Measurements from ENCODE around the gene CD8A. TPM values are rescaled to one million over a fixed set of nuclear protein-coding genes. Genes with fewer than 3 reads are reported as not detected.

Gene CD8A
- total and polyA plus RNA-seq, 10 of the 15 experiments (the other 5 are each of a cell fraction or from before 2014, with no cell fraction given) = 0.15 to 0.43 TPM; not detected in 8

- TF ChIP-seq RELB (IDR thresholded peaks at IDR 0.05; ENCODE audit: low read depth) = no peak
- no peak for TF ChIP-seq GATAD2B (conservative IDR thresholded peaks at IDR 0.05; ENCODE audit: low read depth)
Measured at GRCh38 chr2:86831537-86831936, 40.8 kb upstream of the CD8A start (continued).

GRCh38 chr2:86826951-86827350 lies 36.2 kb upstream of the CD8A start:
- CTCF ChIA-PET = no interaction called here
- Histone ChIP-seq H3K4me1 (ENCODE audit: control insufficient read depth, insufficient read depth, low read length) (no peaks in the 10 kb centered on the region), H3K4me3 (no peak overlapping the region), H3K27me3 (replicated peaks in 1 of 2; ENCODE audit: control insufficient read depth in 2 of 2, insufficient read depth in 2 of 2, low read length in 1 of 2) (peaks cover 0 to 3% of the 10 kb centered on the region in 2 experiments; a peak in 3 of 4 replicates), H2AFZ (ENCODE audit: control insufficient read depth, low read depth, low read length) (no peak overlapping the region), H3K9ac (ENCODE audit: control insufficient read depth, insufficient read depth, low read length) (no peak overlapping the region), H3K36me3 (ENCODE audit: control insufficient read depth in 2 of 2, insufficient read depth in 2 of 2, low read length in 1 of 2) (no peaks in the 10 kb centered on the region), H3K9me3 (replicated peaks; ENCODE audit: control insufficient read depth, insufficient read depth, low read length) (no peaks in the 10 kb centered on the region; the same call in 2 of the 3 replicates), H3K27ac (ENCODE audit: control insufficient read depth, insufficient read depth) (no peak overlapping the region), H3K4me2 (ENCODE audit: control insufficient read depth, insufficient read depth) (no peak overlapping the region), H4K20me1 (ENCODE audit: control insufficient read depth, insufficient read depth) (no peaks in the 10 kb centered on the region), H3K79me2 (ENCODE audit: control insufficient read depth, insufficient read depth, low read length) (no peaks in the 10 kb centered on the region)
- SMC1A ChIA-PET (ENCODE audit: uncharacterized antibody, unreplicated experiment) = no interaction called here
- 13% methylated on average over 4 of the region's 4 CpGs for WGBS (ENCODE audit: insufficient coverage, insufficient replicate concordance, low lambda C conversion rate, missing lambda C conversion rate)
- DNase-seq (ENCODE audit: low read depth, low spot score) (no peak), ATAC-seq (no peak), FAIRE-seq (no peak)
- intact Hi-C loops (cut with micrococcal nuclease; ENCODE audit: unreplicated experiment) (no loop called here), in situ Hi-C loops (cut with MboI) (no loop called here)
- POLR2A ChIA-PET = no interaction called here
- RAD21 ChIA-PET (ENCODE audit: unreplicated experiment) = no interaction called here
- BruUV-seq (replicated peaks) = no TSS peak
- TF ChIP-seq SUZ12 (IDR thresholded peaks at IDR 0.05; ENCODE audit: unreplicated experiment) = no peak
- TF ChIP-seq, protein P1, sequence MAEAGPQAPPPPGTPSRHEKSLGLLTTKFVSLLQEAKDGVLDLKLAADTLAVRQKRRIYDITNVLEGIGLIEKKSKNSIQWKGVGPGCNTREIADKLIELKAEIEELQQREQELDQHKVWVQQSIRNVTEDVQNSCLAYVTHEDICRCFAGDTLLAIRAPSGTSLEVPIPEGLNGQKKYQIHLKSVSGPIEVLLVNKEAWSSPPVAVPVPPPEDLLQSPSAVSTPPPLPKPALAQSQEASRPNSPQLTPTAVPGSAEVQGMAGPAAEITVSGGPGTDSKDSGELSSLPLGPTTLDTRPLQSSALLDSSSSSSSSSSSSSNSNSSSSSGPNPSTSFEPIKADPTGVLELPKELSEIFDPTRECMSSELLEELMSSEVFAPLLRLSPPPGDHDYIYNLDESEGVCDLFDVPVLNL (IDR thresholded peaks at IDR 0.05; ENCODE audit: low read depth, low read length) = no peak
- TF ChIP-seq CEBPZ (IDR thresholded peaks at IDR 0.05; ENCODE audit: low read depth, low read length) = no peak
- TF ChIP-seq USF1 (IDR thresholded peaks at IDR 0.05; ENCODE audit: borderline replicate concordance, extremely low read length, insufficient read depth, low read depth, low read length) = no peak
- no peak for TF ChIP-seq WRNIP1 (IDR thresholded peaks at IDR 0.05; ENCODE audit: borderline replicate concordance, low read depth, low read length)
- TF ChIP-seq GATAD2B (conservative IDR thresholded peaks at IDR 0.05; ENCODE audit: low read depth) = no peak
- no peak for TF ChIP-seq MEF2B (IDR thresholded peaks at IDR 0.05; ENCODE audit: partially characterized antibody, poor library complexity, severe bottlenecking)
- TF ChIP-seq MYB (IDR thresholded peaks at IDR 0.05; ENCODE audit: borderline replicate concordance, low read depth, low read length) = no peak
- TF ChIP-seq BRCA1 (IDR thresholded peaks at IDR 0.05; ENCODE audit: low read depth, low read length) = no peak
- no peak for TF ChIP-seq TAF1 (IDR thresholded peaks at IDR 0.05; ENCODE audit: borderline replicate concordance, low read depth, low read length)
- TF ChIP-seq, protein P2, sequence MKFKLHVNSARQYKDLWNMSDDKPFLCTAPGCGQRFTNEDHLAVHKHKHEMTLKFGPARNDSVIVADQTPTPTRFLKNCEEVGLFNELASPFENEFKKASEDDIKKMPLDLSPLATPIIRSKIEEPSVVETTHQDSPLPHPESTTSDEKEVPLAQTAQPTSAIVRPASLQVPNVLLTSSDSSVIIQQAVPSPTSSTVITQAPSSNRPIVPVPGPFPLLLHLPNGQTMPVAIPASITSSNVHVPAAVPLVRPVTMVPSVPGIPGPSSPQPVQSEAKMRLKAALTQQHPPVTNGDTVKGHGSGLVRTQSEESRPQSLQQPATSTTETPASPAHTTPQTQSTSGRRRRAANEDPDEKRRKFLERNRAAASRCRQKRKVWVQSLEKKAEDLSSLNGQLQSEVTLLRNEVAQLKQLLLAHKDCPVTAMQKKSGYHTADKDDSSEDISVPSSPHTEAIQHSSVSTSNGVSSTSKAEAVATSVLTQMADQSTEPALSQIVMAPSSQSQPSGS (IDR thresholded peaks at IDR 0.05; ENCODE audit: low read length) = no peak
- TF ChIP-seq BMI1 (IDR thresholded peaks at IDR 0.05; ENCODE audit: borderline replicate concordance) = no peak
- no peak for TF ChIP-seq NRF1 (conservative IDR thresholded peaks at IDR 0.05; ENCODE audit: low read depth, low read length)
